Left ventricle myocardium superior (tissue), 1 donor: ENCODE results near the gene CATSPER2. TPM values are rescaled to one million over a fixed set of nuclear protein-coding genes. Genes with fewer than 3 reads are reported as not detected.
"Not testable (repeated sequence)": the region's sequence is repeated elsewhere in the genome, so short reads cannot be mapped to it uniquely, and the experiment has no call there.

Experiments used
- ATAC-seq: fragments of 200-7000 bp; cut with Tn5 transposase; one replicate; pipeline ENCODE4 v1.9.1; 2020; ENCODE audit warnings: mild to moderate bottlenecking, moderate library complexity
- DNase-seq: peaks from one replicate; pipeline ENCODE4 v3.0.0-alpha.2; 2020
- intact Hi-C: fragments of 100-400 bp; cut with micrococcal nuclease; formaldehyde crosslinking; loops from one replicate; pipeline ENCODE4 v1.11.0; 2022
- long read RNA-seq: library from polyadenylated mRNA; unstranded; transcript quantifications from one replicate; pipeline ENCODE4 v2.0.0, GENCODE V29; 2021
- total RNA-seq: library from RNA; stranded (reverse); fragmentation: NEBNext Ultra II Directional; extraction: Animal tissue kit (Norgen Biotek cat#: 25700); gene quantifications from one replicate; pipeline ENCODE4 v1.2.1, GENCODE V29; 2021
- donor health status: DM: no; HTN: yes; CAD: no; lungs with severe emphysema.

Gene CATSPER2
- total RNA-seq = 0.82 TPM
- long read RNA-seq = 0 reads

DNA sequence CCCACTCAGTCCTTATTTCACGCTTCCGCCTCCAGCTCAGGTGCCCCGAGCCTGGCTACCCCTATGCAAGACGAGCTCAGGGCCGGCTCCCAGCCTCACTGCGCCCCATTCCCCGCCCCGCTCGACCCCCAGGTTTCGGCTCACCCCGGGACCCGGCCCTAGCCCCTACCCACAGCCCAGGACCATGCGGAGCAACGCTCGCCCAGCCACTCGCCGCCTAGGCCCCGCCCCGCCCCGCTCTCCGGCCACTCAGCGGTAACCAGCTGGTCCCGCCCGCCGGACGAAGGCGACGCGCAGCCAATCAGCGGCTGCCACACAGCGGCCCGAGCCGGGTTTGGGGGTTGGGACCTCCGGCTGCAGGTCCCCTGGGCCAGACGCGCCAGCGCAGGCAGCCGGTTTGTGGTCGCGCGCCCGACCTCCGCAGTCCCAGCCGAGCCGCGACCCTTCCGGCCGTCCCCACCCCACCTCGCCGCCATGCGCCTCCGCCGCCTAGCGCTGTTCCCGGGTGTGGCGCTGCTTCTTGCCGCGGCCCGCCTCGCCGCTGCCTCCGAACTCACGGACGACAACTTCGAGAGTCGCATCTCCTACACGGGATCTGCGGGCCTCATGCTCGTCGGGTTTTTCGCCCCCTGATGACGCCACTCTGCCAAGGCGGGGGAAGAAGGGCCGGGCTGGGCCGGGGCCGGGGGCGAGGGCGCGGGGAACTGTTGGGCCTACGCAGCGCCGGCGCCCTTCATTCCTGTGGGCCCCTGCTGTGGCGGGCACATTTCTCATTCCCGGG, at the start of gene CATSPER2:
CATSPER2 (minus strand) TSS at position 196 of the 781 bp plus-strand sequence. CDS start 783 bp downstream, outside the sequence.
- DNase-seq (no peak), ATAC-seq (peak; percentile 33)
- intact Hi-C loops = no loop called here

DNA sequence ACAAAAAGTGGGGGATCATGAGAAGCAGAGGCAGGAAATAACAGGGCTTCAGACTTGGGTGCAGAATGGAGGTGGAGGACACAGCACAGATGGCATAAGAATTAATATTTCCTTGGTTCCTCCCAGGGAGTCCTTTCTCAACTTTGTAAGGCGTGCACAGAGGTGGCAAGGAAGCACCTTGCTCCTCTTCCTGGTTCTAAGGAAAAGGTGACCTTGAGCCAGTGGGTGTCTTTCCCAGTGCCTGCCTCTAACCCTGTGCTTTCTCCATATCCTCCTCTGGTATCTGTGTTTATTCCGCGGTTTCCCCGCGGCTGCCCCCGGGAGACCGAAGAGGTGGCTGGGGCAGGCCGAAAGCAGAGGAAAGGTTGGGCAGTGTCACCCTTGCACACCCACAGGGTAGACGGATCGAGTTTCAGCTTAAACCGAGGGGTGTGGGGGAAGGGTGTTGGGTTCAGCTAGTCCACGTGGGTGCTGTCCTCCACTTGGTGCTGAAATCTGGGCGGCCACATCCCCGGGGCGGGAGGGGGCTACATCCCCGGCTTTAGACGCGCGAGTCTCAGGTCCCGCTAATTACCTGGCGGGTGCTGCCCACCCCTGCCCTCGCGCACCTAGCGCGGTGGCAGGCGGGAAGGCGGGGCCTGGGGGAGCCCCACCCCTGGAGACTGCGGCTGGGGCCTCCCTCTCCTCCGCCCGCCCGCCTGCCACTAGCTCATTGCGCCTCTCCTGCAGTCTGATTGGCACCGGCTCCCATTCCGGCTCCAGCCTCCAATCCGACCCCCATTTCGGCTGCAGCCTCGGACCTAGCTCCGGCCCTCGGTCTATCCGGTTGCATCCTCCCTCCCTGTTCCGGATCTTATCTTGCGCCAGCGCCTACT, 44.7 kb upstream of the CATSPER2 start, which contains the start of gene CKMT1A:
CKMT1A (plus strand) TSS at position 712 of the 875 bp plus-strand sequence. CDS start 192 bp downstream, outside the sequence.
- DNase-seq, intact Hi-C loops: not testable (repeated sequence)
- ATAC-seq = peak; percentile 43

GRCh38 chr15:43692679-43693078, 44.0 kb upstream of the CATSPER2 start:
- ATAC-seq, DNase-seq, intact Hi-C loops: not testable (repeated sequence)

GRCh38 chr15:43689604-43690301, 41.1 kb upstream of the CATSPER2 start:
- intact Hi-C loops, DNase-seq: not testable (repeated sequence)
- peak; percentile 100 for ATAC-seq

DNA sequence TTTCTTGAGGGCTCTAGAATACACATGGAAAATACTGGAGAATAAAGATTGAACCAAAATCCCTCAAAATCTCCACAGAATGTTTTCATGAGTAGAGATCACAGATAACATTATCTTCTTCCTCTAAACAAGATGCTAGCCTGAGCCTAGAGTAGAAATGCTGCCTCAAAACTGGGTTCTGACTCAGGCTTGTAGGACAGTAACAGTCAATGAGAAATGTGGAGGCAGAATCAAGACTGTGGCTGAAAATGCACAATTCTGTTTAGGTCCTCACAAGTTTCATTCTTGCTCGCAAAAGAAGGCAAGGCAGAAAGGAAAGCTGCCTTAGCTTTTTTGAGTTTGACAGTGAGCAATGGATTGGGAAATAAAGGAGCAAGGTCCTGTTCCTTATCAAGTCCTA, 25.5 kb upstream of the CATSPER2 start:
- ATAC-seq, DNase-seq, intact Hi-C loops: not testable (repeated sequence)

- DNase-seq, ATAC-seq, intact Hi-C loops: not testable (repeated sequence)
Observed at GRCh38 chr15:43666177-43666576, 17.5 kb upstream of the CATSPER2 start.

DNA sequence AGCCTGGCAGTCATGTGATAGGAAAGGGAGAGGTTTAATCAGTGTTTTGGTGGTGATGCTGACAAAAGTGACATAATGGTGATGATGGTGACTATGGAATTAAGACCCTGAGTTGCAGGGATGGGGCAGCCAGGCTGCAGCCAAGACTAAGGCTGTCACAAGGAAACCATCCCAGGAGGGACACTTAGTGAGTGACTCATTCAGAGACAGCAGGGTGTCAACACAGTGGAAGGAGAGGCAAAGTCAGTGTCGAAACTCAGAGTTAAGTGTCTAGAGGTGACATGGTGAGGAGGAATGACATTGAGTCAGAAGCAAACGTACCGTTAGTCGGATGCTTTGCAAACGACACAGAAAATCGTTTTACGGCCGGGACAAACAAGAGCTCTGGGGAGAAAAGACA, 14.7 kb upstream of the CATSPER2 start:
- intact Hi-C loops, DNase-seq, ATAC-seq: not testable (repeated sequence)

DNA sequence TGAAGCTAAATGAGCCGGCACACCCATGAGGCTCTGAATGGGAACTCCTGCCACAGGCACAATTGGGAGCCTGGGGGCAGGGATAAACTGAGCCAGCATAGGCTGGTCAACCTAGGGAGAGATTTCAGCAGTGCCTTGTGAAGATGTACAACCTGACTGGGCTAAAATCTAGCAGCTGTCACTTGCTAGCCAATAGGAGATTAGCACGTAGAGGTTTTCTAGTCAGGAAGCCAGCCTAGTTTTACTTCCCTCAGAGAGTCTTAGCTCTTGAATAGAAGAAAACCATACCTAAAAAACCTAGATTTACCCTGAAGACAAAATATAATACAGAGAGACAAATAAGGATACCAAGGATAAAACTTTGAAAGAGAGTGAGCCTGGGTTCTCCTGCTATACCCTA, 13.6 kb upstream of the CATSPER2 start:
- ATAC-seq, DNase-seq, intact Hi-C loops: not testable (repeated sequence)

GRCh38 chr15:43659727-43660126, 11.1 kb upstream of the CATSPER2 start:
- intact Hi-C loops, DNase-seq, ATAC-seq: not testable (repeated sequence)

DNA sequence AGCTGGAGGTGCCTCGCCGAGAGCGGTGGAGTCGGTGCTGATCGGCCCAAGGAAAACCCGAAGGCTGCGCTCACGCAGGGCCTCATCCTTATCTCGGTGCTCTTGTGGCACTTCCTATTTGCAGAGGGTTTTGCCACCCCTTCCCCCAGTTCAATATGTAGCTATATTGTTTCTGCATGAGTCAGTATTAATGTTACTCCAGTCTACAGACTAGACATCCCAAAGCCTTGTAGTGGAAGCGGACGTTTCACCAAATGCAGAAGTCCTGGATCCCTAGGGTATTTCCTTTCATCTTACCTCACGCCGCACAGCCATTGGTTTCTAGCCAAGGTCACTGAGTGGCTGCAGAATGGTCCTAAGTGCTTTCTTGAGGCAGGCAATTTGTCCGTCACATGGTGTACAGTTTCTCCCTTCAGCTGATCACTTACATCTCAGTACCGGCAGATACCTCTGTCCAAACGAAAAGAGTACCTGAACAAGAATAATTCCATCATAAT, 834 bp upstream of the CATSPER2 start:
- ATAC-seq, intact Hi-C loops, DNase-seq: not testable (repeated sequence)

DNA sequence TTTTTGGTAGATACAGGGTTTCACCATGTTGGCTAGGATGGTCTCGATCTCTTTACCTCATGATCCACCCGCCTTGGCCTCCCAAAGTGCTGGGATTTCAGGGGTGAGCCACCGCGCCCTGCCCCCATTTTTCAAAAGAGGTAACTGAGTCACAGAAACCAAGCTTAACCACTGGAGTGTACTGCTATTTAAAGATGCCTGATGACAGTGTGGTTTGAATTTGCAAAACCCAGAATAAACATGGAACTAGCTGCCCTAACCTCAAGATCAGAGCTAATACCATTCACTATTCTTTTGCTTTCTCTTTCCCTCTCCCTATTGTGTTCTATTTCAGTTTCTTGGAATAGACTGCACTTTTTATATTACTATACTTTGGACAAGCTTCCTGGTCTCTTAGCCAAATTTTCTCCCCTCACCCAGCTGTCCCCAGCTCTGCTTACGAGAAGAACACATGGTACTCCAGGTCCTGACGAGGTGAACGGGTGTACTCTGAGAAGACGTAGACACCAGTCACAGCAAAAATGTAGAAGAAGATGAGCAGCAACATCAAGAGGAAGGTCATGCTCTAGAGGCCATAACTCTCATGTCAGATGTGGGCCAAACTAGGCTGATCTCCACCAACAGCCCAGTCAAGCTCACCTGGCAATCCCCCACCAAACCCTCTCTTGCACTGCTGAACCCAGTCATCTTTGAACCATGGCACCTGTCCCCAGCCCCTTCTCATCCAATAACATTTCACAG, 10.0 kb downstream of the CATSPER2 start:
- intact Hi-C loops, ATAC-seq, DNase-seq: not testable (repeated sequence)

GRCh38 chr15:43626937-43627336, 21.7 kb downstream of the CATSPER2 start:
- ATAC-seq, intact Hi-C loops, DNase-seq: not testable (repeated sequence)

DNA sequence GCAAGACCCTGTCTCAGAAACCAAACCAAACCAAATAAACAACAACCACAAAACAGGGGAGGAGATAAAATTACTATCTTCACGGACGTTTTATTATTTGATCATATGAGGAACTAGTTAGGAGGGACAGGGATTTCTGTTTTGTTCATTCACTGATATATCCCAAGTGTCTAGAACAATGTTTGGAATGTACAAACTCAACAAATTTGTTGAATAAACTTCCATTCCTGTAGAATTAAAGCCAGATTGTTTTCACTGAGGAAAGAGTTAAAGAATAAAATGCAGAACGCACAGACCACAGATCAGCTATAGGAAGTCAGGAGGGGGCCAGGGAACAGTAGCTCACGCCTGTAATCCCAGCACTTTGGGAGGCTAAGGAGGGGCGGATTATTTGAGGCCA, 23.5 kb downstream of the CATSPER2 start:
- DNase-seq = no peak
- intact Hi-C loops = no loop called here
- no peak for ATAC-seq

DNA sequence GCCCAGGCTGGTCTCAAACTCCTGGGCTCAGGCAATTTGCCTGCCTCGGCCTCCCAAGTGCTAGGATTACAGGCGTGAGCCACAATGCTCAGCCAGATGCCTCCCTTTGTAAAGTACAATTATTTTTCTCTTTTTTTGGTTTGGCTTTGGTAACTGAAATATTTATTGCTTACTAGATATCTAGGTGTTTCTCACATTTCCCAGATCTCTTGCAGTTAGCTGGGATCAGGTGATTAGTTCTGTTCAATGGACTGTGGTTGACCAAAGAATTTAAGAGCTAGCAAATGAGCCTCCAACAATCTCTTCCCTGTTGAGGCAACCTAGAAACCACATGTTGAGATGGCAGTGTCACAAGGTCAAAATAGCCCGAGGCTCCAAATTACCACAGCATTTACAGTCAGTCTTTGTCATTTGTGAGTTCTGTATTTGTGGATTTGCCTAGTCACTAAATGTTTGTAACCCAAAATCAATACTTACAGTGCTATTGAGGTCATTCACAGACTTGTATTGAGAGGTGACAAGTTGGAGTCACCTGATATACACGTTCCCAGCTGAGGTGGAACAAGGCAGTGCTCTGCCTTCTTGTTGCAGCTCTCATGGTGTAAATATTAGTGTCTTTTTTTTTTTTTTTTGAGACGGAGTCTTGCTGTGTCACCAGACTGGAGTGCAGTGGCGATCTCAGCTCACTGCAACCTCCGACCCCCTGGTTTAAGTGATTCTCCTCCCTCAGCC, 26.4 kb downstream of the CATSPER2 start:
- intact Hi-C loops, ATAC-seq, DNase-seq: not testable (repeated sequence)

DNA sequence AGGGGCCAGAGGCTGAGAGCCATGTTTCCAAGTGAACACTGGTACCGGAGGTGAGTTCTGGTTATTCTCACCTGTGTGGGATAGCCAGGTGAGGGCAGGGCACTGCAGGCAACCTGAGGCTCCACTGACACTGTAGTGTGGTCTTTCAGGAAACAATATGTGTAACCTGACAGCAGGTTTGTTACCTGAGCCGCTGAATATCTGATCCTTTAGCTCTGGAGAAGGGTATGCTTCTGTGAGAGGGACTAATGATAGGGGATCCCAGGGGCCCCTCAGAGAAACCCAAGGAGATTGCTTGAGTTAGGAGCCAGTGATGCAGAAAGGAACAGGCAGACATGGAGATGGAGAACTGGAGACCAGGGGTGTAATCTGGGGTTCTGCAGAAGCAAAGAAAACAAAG, 29.9 kb downstream of the CATSPER2 start, which contains the start of gene STRC:
STRC (minus strand) TSS at position 101 of the 400 bp plus-strand sequence; CDS start at position 23, 78 bp downstream.
- intact Hi-C loops, DNase-seq, ATAC-seq: not testable (repeated sequence)

DNA sequence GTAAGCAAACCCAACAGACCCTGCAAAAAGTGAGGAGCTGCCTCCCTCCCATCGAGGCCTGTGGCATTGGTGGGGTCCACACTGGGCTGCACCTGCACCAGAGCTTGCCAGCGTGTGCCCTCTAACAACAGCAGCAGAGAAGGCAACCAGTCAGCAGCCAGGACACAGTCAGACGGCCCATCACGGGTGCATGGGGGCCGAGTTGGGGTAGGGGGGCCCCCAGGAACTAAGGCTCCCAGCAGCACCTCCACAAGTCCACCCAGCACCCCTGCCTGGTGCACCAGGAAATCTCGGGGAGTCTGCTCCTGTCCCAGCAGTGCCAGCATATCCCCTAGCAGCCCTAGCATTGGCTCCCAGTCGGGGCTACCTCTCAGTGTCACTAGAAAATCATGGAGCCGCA, 30.9 kb downstream of the CATSPER2 start:
- intact Hi-C loops, DNase-seq, ATAC-seq: not testable (repeated sequence)

DNA sequence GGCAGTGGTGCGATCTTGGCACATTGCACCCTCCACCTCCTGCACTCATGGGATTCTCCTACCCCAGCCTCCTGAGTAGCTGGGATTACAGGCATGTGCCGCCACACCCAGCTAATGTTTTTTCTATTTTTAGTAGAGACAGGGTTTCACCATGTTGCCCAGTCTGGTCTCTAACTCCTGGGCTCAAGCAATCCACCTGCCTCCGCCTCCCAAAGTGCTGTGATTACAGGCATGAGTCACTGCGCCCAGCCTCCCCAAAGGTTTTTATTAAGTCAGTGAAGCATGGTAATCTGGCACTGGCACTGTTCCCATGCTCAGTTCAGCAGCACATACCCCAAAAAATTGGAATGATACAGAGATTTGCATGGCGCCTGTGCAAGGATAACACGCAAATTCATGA, 46.4 kb downstream of the CATSPER2 start:
- ATAC-seq, intact Hi-C loops, DNase-seq: not testable (repeated sequence)
